GM12873 (cell line): ENCODE data around the gene TBXT.

Experiments used
- CTCF ChIP-seq: IDR thresholded peaks from 2 replicates; pipeline ENCODE4 v1.5.1; 2012; ENCODE audit warnings: low read depth, mild to moderate bottlenecking, moderate library complexity, low read length, control low read depth; ENCODE audit not compliant: insufficient read depth; ENCODE audit errors: missing control alignments

The TBXT gene

DNA sequence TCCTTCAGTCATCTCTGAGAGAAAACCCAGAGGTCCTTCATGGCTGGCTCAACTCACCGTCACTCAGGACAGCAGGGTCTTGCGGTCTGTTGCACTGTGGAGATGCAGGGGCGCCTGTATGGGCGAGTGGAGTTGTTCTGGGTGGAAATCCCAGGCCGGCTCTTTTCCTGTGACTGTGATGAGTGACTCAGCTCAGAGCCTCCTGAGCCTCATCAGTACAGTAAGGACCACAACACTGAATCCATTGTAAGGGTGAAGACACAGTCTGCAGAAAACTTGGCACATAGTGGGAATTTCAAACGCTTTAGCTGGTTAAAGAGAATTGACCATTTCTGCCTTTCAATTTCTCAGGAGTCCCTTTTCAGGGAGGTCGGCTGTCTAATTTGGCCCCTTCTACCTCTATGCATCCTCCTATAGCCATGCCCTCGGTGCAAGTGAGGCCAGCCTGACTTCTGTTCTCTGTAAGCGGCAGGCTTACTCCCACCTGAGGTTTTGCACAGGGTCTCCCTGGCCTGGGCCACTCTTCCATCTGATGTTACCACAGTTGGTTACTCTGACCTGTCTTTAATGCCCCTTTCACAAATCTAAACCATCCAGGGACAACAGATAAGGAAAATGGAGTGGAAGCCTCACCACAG lies 35.5 kb upstream of the TBXT start:
- TF ChIP-seq CTCF, result no peak

DNA sequence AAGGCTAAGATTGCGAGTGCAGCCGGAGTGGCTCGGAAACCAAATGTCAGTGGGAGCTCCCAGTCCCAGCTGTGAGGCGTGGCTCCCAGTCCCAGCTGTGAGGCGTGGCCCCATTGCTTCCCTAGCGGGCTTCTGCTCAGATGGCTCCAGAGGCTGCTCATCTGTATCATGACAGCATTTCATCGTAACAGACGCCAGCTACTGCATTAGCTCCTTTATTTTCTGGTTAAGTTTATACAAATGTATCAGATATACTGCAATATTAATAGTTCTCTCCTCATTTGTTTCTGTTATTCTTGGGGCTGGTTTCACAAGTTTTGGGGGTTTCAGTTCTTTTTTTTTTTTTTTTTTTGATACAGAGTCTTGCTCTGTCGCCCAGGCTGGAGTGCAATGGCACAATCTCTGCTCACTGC lies 34.7 kb upstream of the TBXT start:
- no peak for TF ChIP-seq CTCF

DNA sequence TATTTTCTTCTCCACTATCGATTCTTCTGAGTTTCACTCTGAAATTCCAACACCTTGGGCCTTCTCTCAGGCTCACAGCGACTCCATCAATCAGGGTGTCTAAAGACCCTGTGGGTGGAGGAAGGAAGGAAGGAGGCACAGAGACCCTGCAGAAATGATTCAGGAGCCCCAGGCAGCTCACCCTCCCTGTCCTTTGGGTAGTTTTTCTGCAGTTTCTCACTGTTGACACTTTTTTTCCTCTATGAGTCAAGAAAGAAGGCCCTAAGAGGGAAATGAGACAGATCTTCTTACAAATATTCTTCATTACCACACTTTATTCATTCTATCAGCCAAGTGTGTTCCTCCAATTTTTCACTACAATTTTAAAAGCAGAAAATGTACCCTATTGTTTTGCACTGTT lies 34.2 kb upstream of the TBXT start:
- TF ChIP-seq CTCF, result no peak

DNA sequence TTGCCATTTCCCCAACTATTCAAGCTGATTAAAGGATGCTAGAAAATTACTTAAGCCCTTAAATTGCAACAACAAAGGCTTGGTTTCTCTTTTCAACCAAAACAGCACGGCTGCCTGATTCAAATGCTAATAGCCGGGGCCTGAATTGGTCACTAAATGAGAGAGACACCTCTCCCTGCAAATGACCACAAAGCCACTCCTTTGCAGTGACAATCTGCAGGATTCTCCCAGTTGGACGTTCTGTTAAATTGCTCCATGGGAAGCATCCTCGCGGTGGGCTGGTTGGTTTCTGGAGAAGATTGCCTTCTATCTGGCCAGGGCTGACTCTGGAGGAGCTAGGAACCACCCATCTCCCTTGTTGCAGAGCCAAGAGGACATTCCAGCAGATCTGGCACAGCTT lies 29.7 kb upstream of the TBXT start:
- TF ChIP-seq CTCF, result no peak

DNA sequence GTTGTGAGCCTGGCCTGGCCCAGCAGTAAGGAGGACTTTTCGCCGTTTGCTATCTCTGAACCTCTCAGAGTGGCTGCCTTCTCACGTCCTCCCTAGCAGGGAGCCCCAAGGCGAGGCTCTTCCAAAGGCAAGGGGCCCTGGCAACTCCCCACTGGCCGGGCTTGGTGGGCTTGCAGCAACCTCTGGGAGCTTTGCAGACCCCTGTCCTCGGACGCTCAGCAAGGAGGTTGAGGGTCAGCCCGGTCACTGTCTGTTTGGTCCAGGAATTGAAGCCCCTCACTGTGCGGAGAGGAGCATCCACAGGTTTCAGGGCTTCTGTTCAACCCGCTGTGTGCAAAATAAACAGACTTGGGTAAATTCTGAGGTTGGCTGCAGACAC lies 28.2 kb upstream of the TBXT start:
- TF ChIP-seq CTCF, result no peak

GRCh38 chr6:166194914-166195859 lies 27.5 kb upstream of the TBXT start:
- no peak for TF ChIP-seq CTCF

- no peak for TF ChIP-seq CTCF
Observed at GRCh38 chr6:166192557-166192956, 24.9 kb upstream of the TBXT start.
